Measurements from ENCODE around the gene DHRS7C.

DNA sequence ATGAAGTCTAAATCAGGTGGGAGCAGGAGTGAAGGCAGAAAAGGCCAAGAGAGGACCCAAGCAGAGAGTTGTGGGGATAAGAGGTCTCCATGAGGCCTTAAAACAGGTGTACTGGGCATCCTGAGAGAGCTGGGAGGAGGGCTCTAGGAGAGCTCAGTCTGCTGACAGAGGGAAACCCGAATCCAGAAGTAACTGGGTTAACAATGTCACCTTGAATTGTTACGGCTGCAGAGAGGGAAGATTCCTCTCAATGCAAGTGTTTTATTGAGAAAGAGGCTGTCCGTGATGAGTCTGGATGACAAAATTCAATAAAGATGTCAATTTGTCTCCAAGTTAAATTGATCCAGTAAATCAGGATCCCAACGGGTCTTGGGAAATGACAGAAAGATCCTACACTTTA lies 8.3 kb downstream of the DHRS7C start:
- TF ChIP-seq, protein P1, sequence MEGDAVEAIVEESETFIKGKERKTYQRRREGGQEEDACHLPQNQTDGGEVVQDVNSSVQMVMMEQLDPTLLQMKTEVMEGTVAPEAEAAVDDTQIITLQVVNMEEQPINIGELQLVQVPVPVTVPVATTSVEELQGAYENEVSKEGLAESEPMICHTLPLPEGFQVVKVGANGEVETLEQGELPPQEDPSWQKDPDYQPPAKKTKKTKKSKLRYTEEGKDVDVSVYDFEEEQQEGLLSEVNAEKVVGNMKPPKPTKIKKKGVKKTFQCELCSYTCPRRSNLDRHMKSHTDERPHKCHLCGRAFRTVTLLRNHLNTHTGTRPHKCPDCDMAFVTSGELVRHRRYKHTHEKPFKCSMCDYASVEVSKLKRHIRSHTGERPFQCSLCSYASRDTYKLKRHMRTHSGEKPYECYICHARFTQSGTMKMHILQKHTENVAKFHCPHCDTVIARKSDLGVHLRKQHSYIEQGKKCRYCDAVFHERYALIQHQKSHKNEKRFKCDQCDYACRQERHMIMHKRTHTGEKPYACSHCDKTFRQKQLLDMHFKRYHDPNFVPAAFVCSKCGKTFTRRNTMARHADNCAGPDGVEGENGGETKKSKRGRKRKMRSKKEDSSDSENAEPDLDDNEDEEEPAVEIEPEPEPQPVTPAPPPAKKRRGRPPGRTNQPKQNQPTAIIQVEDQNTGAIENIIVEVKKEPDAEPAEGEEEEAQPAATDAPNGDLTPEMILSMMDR (IDR thresholded peaks at IDR 0.05) = no peak
- TF ChIP-seq POLR2A (IDR thresholded peaks at IDR 0.05) = no peak
